ENCODE results near the gene TBL1X. TPM values are rescaled to one million over a fixed set of nuclear protein-coding genes. Genes with fewer than 3 reads are reported as not detected.

TBL1X gene
- total and polyA plus RNA-seq, 2 of the 13 experiments (the other 11 are each of a cell fraction or from before 2014, with no cell fraction given), result 17.6 to 19.9 TPM

GRCh38 chrX:9586992-9587392 lies 122.1 kb downstream of the TBL1X start:
- Histone ChIP-seq H3K27ac (ENCODE audit: extremely low read length, insufficient read depth, low read length) (no peak overlapping the region), H3K9ac (ENCODE audit: insufficient read depth, low read depth, low read length) (no peak overlapping the region), H3K27me3 (ENCODE audit: control insufficient read depth in 1 of 2, insufficient read depth in 2 of 2, low read length in 2 of 2) (no peaks in the 10 kb centered on the region), H2AFZ (ENCODE audit: low read length) (no peak overlapping the region), H3K9me3 (ENCODE audit: low read length) (no peaks in the 10 kb centered on the region), H3K4me2 (ENCODE audit: low read depth, low read length) (no peak overlapping the region), H3K4me3 (replicated peaks in 1 of 3; ENCODE audit: insufficient read depth in 1 of 3, low read depth in 2 of 3, low read length in 3 of 3) (no peak overlapping the region), H3K36me3 (replicated peaks in 1 of 2; ENCODE audit: control insufficient read depth in 1 of 2, insufficient read depth in 2 of 2, low read length in 2 of 2) (no peaks in the 10 kb centered on the region), H3K79me2 (ENCODE audit: insufficient read depth, low read length) (peaks cover 15% of the 10 kb centered on the region), H4K20me1 (ENCODE audit: insufficient read depth, low read length) (peaks cover 5% of the 10 kb centered on the region; the same call in 1 of the 2 replicates), H3K4me1 (ENCODE audit: insufficient read depth, low read length) (no peaks in the 10 kb centered on the region)
- CTCF ChIA-PET (ENCODE audit: low intra/inter-chr PET ratio, low total read pairs), result no interaction called here
- intact Hi-C loops (cut with micrococcal nuclease; ENCODE audit: unreplicated experiment), result no loop called here
- no peak for TF ChIP-seq ZNF790 (CRISPR knock-in tag; IDR thresholded peaks at IDR 0.05; ENCODE audit: borderline replicate concordance)
- no peak for TF ChIP-seq KAT8 (CRISPR knock-in tag; IDR thresholded peaks at IDR 0.05)
- TF ChIP-seq ZNF264 (CRISPR knock-in tag; IDR thresholded peaks at IDR 0.05), result 0 out of 2 replicates have a peak, but pooled peaks have one; percentile 39
- ATAC-seq (no peak), DNase-seq (ENCODE audit: low spot score) (no peak), FAIRE-seq (no peak)
- 100% methylated on average over 3 of the region's 14 CpGs for WGBS (ENCODE audit: low lambda C conversion rate)
- BruUV-seq (replicated peaks), result no TSS peak
- in situ Hi-C loops (cut with HindIII; ENCODE audit: extremely low pct_ligation_motif_present, low pct_unique_long_range_greater_than_20kb), result no loop called here
- POLR2A ChIA-PET, result no interaction called here

DNA sequence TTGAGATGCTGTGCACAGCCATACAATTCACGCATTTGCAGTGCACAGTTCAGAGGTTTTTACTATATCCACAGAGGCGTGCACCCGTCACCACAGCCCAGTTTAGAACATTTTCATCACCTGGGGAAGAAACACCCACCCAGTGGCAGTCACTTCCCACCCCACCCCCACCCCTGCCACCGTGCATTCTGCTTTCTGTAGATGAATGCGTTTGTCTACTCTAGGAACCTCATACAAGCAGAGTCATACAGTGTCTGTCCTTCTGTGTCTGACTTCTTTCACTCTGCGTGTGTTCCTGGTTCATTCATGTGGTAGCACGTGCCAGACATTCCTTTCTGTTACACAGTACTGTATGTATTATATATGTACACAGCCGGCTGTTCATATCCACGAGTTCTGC lies 122.8 kb downstream of the TBL1X start:
- no peaks in the 10 kb centered on the region for H3K36me3 ChIP-seq (replicated peaks in 1 of 2; ENCODE audit: control insufficient read depth in 1 of 2, insufficient read depth in 2 of 2, low read length in 2 of 2)
- no peak overlapping the region for H3K4me3 ChIP-seq (replicated peaks in 1 of 3; ENCODE audit: insufficient read depth in 1 of 3, low read depth in 2 of 3, low read length in 3 of 3)
- ATAC-seq (no peak), DNase-seq (ENCODE audit: low spot score) (no peak), FAIRE-seq (no peak)
- TF ChIP-seq ZSCAN29 (CRISPR knock-in tag; conservative IDR thresholded peaks at IDR 0.05) (no peak), ZNF230 (CRISPR knock-in tag; IDR thresholded peaks at IDR 0.05) (no peak), BRD4 (CRISPR knock-in tag; IDR thresholded peaks at IDR 0.05) (no peak), SMAD3 (CRISPR knock-in tag; IDR thresholded peaks at IDR 0.05) (no peak), ZNF891 (CRISPR knock-in tag; IDR thresholded peaks at IDR 0.05) (no peak), ZNF530 (CRISPR knock-in tag; IDR thresholded peaks at IDR 0.05; ENCODE audit: low read depth) (no peak), FOXP1 (IDR thresholded peaks at IDR 0.05) (no peak), FOXP1 (CRISPR knock-in tag; IDR thresholded peaks at IDR 0.05) (no peak), SETDB1 (CRISPR knock-in tag; IDR thresholded peaks at IDR 0.05; ENCODE audit: borderline replicate concordance) (no peak), MAF1 (CRISPR knock-in tag; IDR thresholded peaks at IDR 0.05; ENCODE audit: borderline replicate concordance) (no peak)
- TF ChIP-seq, protein P1, sequence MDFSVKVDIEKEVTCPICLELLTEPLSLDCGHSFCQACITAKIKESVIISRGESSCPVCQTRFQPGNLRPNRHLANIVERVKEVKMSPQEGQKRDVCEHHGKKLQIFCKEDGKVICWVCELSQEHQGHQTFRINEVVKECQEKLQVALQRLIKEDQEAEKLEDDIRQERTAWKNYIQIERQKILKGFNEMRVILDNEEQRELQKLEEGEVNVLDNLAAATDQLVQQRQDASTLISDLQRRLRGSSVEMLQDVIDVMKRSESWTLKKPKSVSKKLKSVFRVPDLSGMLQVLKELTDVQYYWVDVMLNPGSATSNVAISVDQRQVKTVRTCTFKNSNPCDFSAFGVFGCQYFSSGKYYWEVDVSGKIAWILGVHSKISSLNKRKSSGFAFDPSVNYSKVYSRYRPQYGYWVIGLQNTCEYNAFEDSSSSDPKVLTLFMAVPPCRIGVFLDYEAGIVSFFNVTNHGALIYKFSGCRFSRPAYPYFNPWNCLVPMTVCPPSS (IDR thresholded peaks at IDR 0.05), result no peak
- TF ChIP-seq, protein P2, sequence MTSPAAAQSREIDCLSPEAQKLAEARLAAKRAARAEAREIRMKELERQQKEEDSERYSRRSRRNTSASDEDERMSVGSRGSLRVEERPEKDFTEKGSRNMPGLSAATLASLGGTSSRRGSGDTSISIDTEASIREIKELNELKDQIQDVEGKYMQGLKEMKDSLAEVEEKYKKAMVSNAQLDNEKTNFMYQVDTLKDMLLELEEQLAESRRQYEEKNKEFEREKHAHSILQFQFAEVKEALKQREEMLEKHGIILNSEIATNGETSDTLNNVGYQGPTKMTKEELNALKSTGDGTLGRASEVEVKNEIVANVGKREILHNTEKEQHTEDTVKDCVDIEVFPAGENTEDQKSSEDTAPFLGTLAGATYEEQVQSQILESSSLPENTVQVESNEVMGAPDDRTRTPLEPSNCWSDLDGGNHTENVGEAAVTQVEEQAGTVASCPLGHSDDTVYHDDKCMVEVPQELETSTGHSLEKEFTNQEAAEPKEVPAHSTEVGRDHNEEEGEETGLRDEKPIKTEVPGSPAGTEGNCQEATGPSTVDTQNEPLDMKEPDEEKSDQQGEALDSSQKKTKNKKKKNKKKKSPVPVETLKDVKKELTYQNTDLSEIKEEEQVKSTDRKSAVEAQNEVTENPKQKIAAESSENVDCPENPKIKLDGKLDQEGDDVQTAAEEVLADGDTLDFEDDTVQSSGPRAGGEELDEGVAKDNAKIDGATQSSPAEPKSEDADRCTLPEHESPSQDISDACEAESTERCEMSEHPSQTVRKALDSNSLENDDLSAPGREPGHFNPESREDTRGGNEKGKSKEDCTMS (CRISPR knock-in tag; conservative IDR thresholded peaks at IDR 0.05), result no peak
- peaks cover 3% of the 10 kb centered on the region; the same call in 1 of the 2 replicates for H4K20me1 ChIP-seq (ENCODE audit: insufficient read depth, low read length)
- intact Hi-C loops (cut with micrococcal nuclease; ENCODE audit: unreplicated experiment) (no loop called here), in situ Hi-C loops (cut with HindIII; ENCODE audit: extremely low pct_ligation_motif_present, low pct_unique_long_range_greater_than_20kb) (no loop called here)
- no TSS peak for BruUV-seq (replicated peaks)
- CTCF ChIA-PET (ENCODE audit: low intra/inter-chr PET ratio, low total read pairs), result no interaction called here
- H3K27me3 ChIP-seq (ENCODE audit: control insufficient read depth in 1 of 2, insufficient read depth in 2 of 2, low read length in 2 of 2), result no peaks in the 10 kb centered on the region
- H3K27ac ChIP-seq (ENCODE audit: extremely low read length, insufficient read depth, low read length), result no peak overlapping the region
- no peaks in the 10 kb centered on the region for H3K9me3 ChIP-seq (ENCODE audit: low read length)
- POLR2A ChIA-PET, result no interaction called here
- H2AFZ ChIP-seq (ENCODE audit: low read length), result no peak overlapping the region
- 85% methylated on average over 7 of the region's 9 CpGs for WGBS (ENCODE audit: low lambda C conversion rate)
- no peak overlapping the region for H3K4me2 ChIP-seq (ENCODE audit: low read depth, low read length)
- H3K9ac ChIP-seq (ENCODE audit: insufficient read depth, low read depth, low read length), result no peak overlapping the region
- H3K4me1 ChIP-seq (ENCODE audit: insufficient read depth, low read length), result no peaks in the 10 kb centered on the region
- H3K79me2 ChIP-seq (ENCODE audit: insufficient read depth, low read length), result peaks cover 14% of the 10 kb centered on the region
